Measurements from ENCODE around the gene ATP10D.

Gene ATP10D

DNA sequence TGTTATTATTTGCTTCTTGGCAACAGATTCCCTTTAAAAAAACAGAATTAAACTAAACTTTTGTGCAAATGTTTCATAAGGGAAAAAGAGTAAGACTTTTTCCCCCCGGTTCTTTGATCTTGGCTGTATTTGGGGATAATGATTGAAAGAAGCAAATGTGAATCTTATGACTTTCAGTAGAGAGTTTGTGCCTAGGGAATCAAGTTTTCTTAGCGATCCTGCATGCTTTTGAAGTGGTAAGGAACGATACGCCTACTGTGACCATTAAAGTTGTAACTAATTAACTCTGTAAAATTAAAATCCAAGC, 9.0 kb downstream of the ATP10D start:
- ChIA-PET POLR2A (ENCODE audit: low non-redundant PET) (no interaction called here), CTCF (no interaction called here)
- no peak overlapping the region for H3K27ac ChIP-seq
- TF ChIP-seq, protein P1, sequence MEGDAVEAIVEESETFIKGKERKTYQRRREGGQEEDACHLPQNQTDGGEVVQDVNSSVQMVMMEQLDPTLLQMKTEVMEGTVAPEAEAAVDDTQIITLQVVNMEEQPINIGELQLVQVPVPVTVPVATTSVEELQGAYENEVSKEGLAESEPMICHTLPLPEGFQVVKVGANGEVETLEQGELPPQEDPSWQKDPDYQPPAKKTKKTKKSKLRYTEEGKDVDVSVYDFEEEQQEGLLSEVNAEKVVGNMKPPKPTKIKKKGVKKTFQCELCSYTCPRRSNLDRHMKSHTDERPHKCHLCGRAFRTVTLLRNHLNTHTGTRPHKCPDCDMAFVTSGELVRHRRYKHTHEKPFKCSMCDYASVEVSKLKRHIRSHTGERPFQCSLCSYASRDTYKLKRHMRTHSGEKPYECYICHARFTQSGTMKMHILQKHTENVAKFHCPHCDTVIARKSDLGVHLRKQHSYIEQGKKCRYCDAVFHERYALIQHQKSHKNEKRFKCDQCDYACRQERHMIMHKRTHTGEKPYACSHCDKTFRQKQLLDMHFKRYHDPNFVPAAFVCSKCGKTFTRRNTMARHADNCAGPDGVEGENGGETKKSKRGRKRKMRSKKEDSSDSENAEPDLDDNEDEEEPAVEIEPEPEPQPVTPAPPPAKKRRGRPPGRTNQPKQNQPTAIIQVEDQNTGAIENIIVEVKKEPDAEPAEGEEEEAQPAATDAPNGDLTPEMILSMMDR (conservative IDR thresholded peaks at IDR 0.05; ENCODE audit: low read depth), result no peak
- DNase-seq (ENCODE audit: low spot score), result no peak

DNA sequence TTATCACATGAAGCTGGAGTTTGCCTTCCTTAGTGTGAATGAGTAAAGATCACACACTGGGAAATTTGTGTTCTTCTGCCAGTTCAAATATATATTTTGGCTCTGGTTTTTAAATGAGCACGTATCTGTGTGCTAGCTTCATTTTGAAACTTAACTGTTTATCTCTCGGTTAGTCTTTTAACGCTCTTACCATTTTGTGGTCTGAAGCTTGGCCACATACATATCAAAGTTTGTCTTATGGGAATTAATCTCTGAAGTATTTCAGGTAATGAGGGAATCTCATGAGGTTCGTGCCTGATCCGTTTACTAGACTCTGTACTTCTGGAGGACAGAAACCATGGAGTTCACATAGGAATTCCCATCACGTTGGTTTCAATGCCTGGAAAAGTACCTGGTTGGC, 13.8 kb downstream of the ATP10D start:
- ChIA-PET CTCF (interaction anchor here (0.7 kb wide), 1 partner anchor 13 kb away, joined by 4 read pairs; no protein-coding TSS in a partner anchor), POLR2A (ENCODE audit: low non-redundant PET) (no interaction called here)
- H3K27ac ChIP-seq, result no peak overlapping the region
- TF ChIP-seq, protein P1 (conservative IDR thresholded peaks at IDR 0.05; ENCODE audit: low read depth), result no peak
- no peak for DNase-seq (ENCODE audit: low spot score)

DNA sequence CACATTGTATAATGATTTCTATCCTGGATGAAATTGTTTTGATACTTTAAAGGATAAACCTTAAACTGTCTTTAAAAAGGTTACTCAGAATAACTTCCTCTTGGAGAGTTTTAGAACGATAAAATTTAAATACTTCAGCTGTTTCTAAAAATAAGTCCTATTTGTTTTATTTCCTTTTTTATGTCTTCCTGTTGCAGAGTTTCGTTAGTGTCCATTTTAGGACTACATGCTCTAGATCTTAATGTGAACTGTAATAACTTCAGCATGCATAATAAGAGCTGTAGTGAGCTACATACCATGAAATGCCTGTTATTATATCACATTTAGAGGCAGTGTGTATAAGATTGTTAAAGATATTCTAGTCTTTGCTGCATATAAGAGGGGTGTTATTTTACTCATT, 14.6 kb downstream of the ATP10D start:
- TF ChIP-seq, protein P1 (conservative IDR thresholded peaks at IDR 0.05; ENCODE audit: low read depth), result no peak
- ChIA-PET POLR2A (ENCODE audit: low non-redundant PET) (no interaction called here), CTCF (interaction anchor here (0.6 kb wide), 1 partner anchor 11 kb away, joined by 3 read pairs; no protein-coding TSS in a partner anchor)
- no peak overlapping the region for H3K27ac ChIP-seq
- no peak for DNase-seq (ENCODE audit: low spot score)

DNA sequence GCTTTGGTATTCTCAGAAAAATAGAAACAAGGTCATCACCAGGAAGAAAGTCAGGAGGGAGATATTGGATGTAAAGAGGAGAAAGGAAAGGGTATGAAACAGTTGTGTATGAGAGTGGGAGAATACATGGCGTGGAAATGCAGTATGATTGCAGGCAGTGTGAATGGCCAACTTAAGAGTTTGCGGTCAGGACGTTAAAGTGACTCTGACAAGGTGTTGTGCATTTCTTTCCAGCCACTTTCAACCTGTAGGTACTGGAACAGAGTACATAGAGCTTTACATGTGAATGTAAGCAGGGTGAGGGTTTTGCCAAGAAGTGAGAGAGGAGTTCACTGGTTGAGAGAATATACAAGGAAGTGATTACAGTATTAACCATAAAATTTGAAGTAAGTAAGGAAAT, 15.7 kb downstream of the ATP10D start:
- TF ChIP-seq, protein P1 (conservative IDR thresholded peaks at IDR 0.05; ENCODE audit: low read depth), result no peak
- DNase-seq (ENCODE audit: low spot score), result no peak
- CTCF ChIA-PET, result interaction anchor here (0.6 kb wide), 1 partner anchor 379 kb away, joined by 3 read pairs; no protein-coding TSS in a partner anchor
- no peak overlapping the region for H3K27ac ChIP-seq
- POLR2A ChIA-PET (ENCODE audit: low non-redundant PET), result no interaction called here

DNA sequence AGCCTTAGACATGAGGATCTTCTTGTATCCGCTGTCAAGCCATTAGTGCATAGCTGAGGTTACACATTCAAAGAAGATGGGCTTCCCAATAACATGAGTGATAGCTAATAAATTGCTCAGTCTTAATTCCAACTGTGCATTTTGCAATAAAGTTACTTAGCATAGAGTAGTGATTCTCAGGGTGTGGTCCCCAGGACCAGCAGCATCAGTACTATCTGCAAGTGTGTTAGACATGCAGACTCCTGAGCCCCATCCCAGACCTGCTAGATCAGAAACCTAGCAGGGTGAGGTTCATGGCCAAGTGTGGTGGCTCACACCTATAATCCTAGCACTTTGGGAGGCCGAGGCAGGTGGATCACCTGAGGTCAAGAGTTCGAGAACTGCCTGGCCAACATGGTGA, 20.1 kb downstream of the ATP10D start:
- POLR2A ChIA-PET (ENCODE audit: low non-redundant PET), result no interaction called here
- no peak for DNase-seq (ENCODE audit: low spot score)
- H3K27ac ChIP-seq, result no peak overlapping the region
- CTCF ChIA-PET, result no interaction called here
- TF ChIP-seq, protein P1 (conservative IDR thresholded peaks at IDR 0.05; ENCODE audit: low read depth), result no peak

DNA sequence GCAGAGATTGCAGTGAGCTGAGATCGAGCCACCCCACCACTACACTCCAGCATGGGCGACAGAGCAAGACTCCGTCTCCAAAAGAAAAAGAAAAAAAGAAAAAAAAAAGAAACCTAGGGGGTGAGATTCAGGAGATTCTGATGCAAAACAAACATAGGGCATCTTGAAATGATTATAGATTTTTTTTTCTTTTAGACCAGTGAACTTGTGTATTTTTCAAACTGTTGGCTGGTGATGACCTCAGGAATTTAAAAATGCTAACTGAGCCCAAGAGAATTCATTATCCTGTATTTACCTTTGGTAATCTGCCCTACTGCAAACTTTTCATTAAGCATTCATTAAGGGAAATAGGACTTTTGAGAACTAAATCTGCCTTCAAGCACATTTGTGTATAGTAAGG, 20.6 kb downstream of the ATP10D start:
- TF ChIP-seq, protein P1 (conservative IDR thresholded peaks at IDR 0.05; ENCODE audit: low read depth), result no peak
- ChIA-PET POLR2A (ENCODE audit: low non-redundant PET) (no interaction called here), CTCF (no interaction called here)
- DNase-seq (ENCODE audit: low spot score), result no peak
- H3K27ac ChIP-seq, result no peak overlapping the region
